Panc1 (cell line): Measurements from ENCODE around the gene TUFM.

ENCODE experiments used
- CTCF ChIP-seq: fragments of 450-650 bp; IDR thresholded peaks from 2 replicates; pipeline ENCODE4 v1.5.1; 2017; ENCODE audit warnings: mild to moderate bottlenecking
- POLR2AphosphoS5 ChIP-seq: IDR thresholded peaks from 2 replicates; pipeline ENCODE4 v1.6.1; 2012; ENCODE audit warnings: mild to moderate bottlenecking, low read depth, low read length, moderate library complexity
- REST ChIP-seq, 2 experiments: IDR thresholded peaks; 2 replicates each; pipeline ENCODE4 v1.6.1; 2011 to 2012; ENCODE audit warnings: low read depth in 2 of 2, control low read depth in 1 of 2, low read length in 1 of 2, mild to moderate bottlenecking in 1 of 2, moderate library complexity in 1 of 2; ENCODE audit not compliant: insufficient read depth in 1 of 2
- SIN3A ChIP-seq: IDR thresholded peaks from 2 replicates; pipeline ENCODE4 v1.6.1; 2012; ENCODE audit warnings: low read depth, mild to moderate bottlenecking, low read length, moderate library complexity, borderline replicate concordance; ENCODE audit not compliant: insufficient read depth

- no peak for TF ChIP-seq CTCF
- TF ChIP-seq POLR2AphosphoS5: no peak
- no peak for TF ChIP-seq SIN3A
- no peak for TF ChIP-seq REST (IDR thresholded peaks at IDR 0.05; ENCODE audit: insufficient read depth in 1 of 2, low read depth in 2 of 2, low read length in 1 of 2)
Measured at GRCh38 chr16:28820016-28820415, 26.1 kb downstream of the TUFM start.
